HepG2 (cell line): ENCODE data around the gene UTP20. TPM values are rescaled to one million over a fixed set of nuclear protein-coding genes. Genes with fewer than 3 reads are reported as not detected.

Experiments
- ATAC-seq: fragments of 200-7000 bp; cut with Tn5 transposase; 3 replicates; pipeline ENCODE4 v1.9.1; 2020; ENCODE audit warnings: mild to moderate bottlenecking, moderate library complexity
- BruUV-seq: library from RNA; stranded (reverse); fragments of 400-500 nt; replicated peaks from 2 replicates; lab custom pipeline; 2021; lab: Mats Ljungman, UMichigan
- CTCF ChIA-PET: fragments of 300-600 bp; formaldehyde crosslinking; extraction: SDS; loops from one replicate; lab custom pipeline; 2021; ENCODE audit warnings: low total read pairs, inconsistent platforms, low intra/inter-chr PET ratio; lab: Yijun Ruan, JAX
- POLR2A ChIA-PET: fragments of 350-600 bp; sonication (Branson Sonifier 250); formaldehyde crosslinking; loops from one replicate; lab custom pipeline; 2020; ENCODE audit warnings: antibody characterized with exemption, inconsistent platforms; lab: Yijun Ruan, JAX
- DNase-seq: peaks from one replicate; pipeline ENCODE4 v3.0.0-alpha.2; 2015; ENCODE audit warnings: low spot score
- FAIRE-seq: peaks from 3 replicates; lab custom pipeline; 2011; peaks lifted over from hg19 to GRCh38; lab: Jason Lieb, UNC
- H2AFZ ChIP-seq: one replicate; pipeline ENCODE4 v1.6.1; 2011; ENCODE audit warnings: low read length, inconsistent platforms
- H3K27ac ChIP-seq: fragments of 300-600 bp; 3 replicates; pipeline ENCODE4 v1.8.0; 2011; ENCODE audit warnings: mixed run types, mild to moderate bottlenecking, mixed read lengths, low read length, inconsistent platforms; ENCODE audit not compliant: insufficient read depth; ENCODE audit errors: extremely low read length
- H3K27me3 ChIP-seq, 2 experiments: fragments of 200-600 bp in 1 of 2; 2 replicates in 1 of 2; 3 replicates in 1 of 2; pipeline versions ENCODE4 v1.6.0 to v1.8.0; 2011; ENCODE audit warnings: low read length in 2 of 2, mild to moderate bottlenecking in 2 of 2, moderate library complexity in 2 of 2, inconsistent platforms in 1 of 2; ENCODE audit not compliant: insufficient read depth in 2 of 2, control insufficient read depth in 1 of 2
- H3K36me3 ChIP-seq, 2 experiments: fragments of 200-600 bp in 1 of 2; replicated peaks in 1 of 2; 2 replicates in 1 of 2; 3 replicates in 1 of 2; pipeline versions ENCODE4 v1.5.1 to v1.8.0; 2011; ENCODE audit warnings: low read length in 2 of 2, inconsistent platforms in 1 of 2; ENCODE audit not compliant: insufficient read depth in 2 of 2, control insufficient read depth in 1 of 2
- H3K4me1 ChIP-seq: 2 replicates; pipeline ENCODE4 v1.5.1; 2012; ENCODE audit warnings: low read length, inconsistent platforms; ENCODE audit not compliant: insufficient read depth
- H3K4me2 ChIP-seq: 2 replicates; pipeline ENCODE4 v1.6.0; 2011; ENCODE audit warnings: low read depth, low read length, inconsistent platforms
- H3K4me3 ChIP-seq, 3 experiments: fragments of 200-600 bp in 1 of 3; sonication (generic), shearing (Covaris generic) in 1 of 3; replicated peaks in 1 of 3; 2 replicates each; pipeline ENCODE4 v1.5.1; 2011 to 2016; ENCODE audit warnings: low read length in 3 of 3, inconsistent platforms in 2 of 3, low read depth in 2 of 3, mild to moderate bottlenecking in 2 of 3, control low read depth in 1 of 3, mixed read lengths in 1 of 3; ENCODE audit not compliant: insufficient read depth in 1 of 3
- H3K79me2 ChIP-seq: one replicate; pipeline ENCODE4 v1.6.1; 2011; ENCODE audit warnings: low read length, inconsistent platforms; ENCODE audit not compliant: insufficient read depth
- H3K9ac ChIP-seq: 2 replicates; pipeline ENCODE4 v1.6.0; 2011; ENCODE audit warnings: mild to moderate bottlenecking, low read depth, low read length, inconsistent platforms; ENCODE audit not compliant: insufficient read depth
- H3K9me3 ChIP-seq: 2 replicates; pipeline ENCODE4 v1.5.1; 2012; ENCODE audit warnings: mild to moderate bottlenecking, low read length
- H4K20me1 ChIP-seq: 2 replicates; pipeline ENCODE4 v1.6.0; 2011; ENCODE audit warnings: inconsistent platforms, mild to moderate bottlenecking, low read length, moderate library complexity; ENCODE audit not compliant: insufficient read depth
- PAF1 ChIP-seq: IDR thresholded peaks from 2 replicates; pipeline ENCODE4 v1.6.1; 2016; ENCODE audit warnings: missing genetic modification reagents, missing compliant biosample characterization
- RARG ChIP-seq: sonication (generic); formaldehyde crosslinking; IDR thresholded peaks from 2 replicates; pipeline ENCODE4 v1.4.0; 2020; ENCODE audit warnings: low read depth, mild to moderate bottlenecking, missing genetic modification reagents
- SAP130 ChIP-seq: IDR thresholded peaks from 2 replicates; pipeline ENCODE4 v1.6.1; 2016; ENCODE audit warnings: low read depth
- SP4 ChIP-seq: sonication (generic); formaldehyde crosslinking; IDR thresholded peaks from 2 replicates; pipeline ENCODE4 v1.8.1; 2023; ENCODE audit warnings: mild to moderate bottlenecking, missing genetic modification reagents
- TRAFD1 ChIP-seq: sonication (generic); formaldehyde crosslinking; IDR thresholded peaks from 2 replicates; pipeline ENCODE4 v1.5.1; 2020; ENCODE audit warnings: missing genetic modification reagents, mild to moderate bottlenecking, borderline replicate concordance
- U2AF2 ChIP-seq: fragments of 200-400 bp; formaldehyde crosslinking; IDR thresholded peaks from 2 replicates; pipeline ENCODE4 v1.6.1; 2017; ENCODE audit warnings: low read depth, mild to moderate bottlenecking, low read length
- XBP1 ChIP-seq: sonication (generic); formaldehyde crosslinking; IDR thresholded peaks from 2 replicates; pipeline ENCODE4 v1.5.0; 2020; ENCODE audit warnings: missing genetic modification reagents
- ZEB1 ChIP-seq: IDR thresholded peaks from 2 replicates; pipeline ENCODE4 v1.6.1; 2012; ENCODE audit warnings: mild to moderate bottlenecking, low read depth, inconsistent platforms; ENCODE audit not compliant: insufficient replicate concordance
- ZNF512B ChIP-seq: sonication (generic); formaldehyde crosslinking; IDR thresholded peaks from 2 replicates; pipeline ENCODE4 v1.5.1; 2020; ENCODE audit warnings: missing genetic modification reagents, mild to moderate bottlenecking, borderline replicate concordance
- WGBS: methylation state at CpG from one replicate; pipeline ENCODE4 v1.1.6; 2017; ENCODE audit warnings: low lambda C conversion rate; 5-methylcytosine and 5-hydroxymethylcytosine counted together
- in situ Hi-C: cut with HindIII; loops from 2 replicates; pipeline ENCODE4 v1.10.0; 2017; ENCODE audit warnings: low pct_unique_long_range_greater_than_20kb; ENCODE audit not compliant: extremely low pct_ligation_motif_present
- intact Hi-C: fragments of 100-400 bp; cut with micrococcal nuclease; formaldehyde crosslinking; loops from one replicate; pipeline ENCODE4 v1.10.0; 2022; ENCODE audit not compliant: unreplicated experiment
- polyA plus RNA-seq, 8 experiments: library from polyadenylated mRNA; depleted of rRNA in 3 of 8; stranded (reverse) in 7 of 8; unstranded in 1 of 8; fragments of >200 nt; fragmentation: Illumina TruSeq in 4 of 8; extraction: Trizol in 4 of 8; gene quantifications; 2 replicates each; pipeline versions ENCODE4 v1.2.1 to v1.2.3, GENCODE V29; 2011 to 2016; ENCODE audit warnings: low read depth in 4 of 8, missing spikeins in 1 of 8, mixed read lengths in 1 of 8; ENCODE audit not compliant: insufficient read depth in 1 of 8
- total RNA-seq, 5 experiments: library from RNA; depleted of rRNA; stranded (reverse); fragments of >200 nt; fragmentation: Illumina TruSeq; extraction: Trizol; gene quantifications; 2 replicates each; pipeline ENCODE4 v1.2.3, GENCODE V29; 2016; ENCODE audit warnings: low read depth in 1 of 5
- TF ChIP-seq, protein P1 (sequence below): IDR thresholded peaks from 2 replicates; pipeline ENCODE4 v1.6.1; 2012; ENCODE audit warnings: low read length, improper control_type of control experiment

Gene UTP20
- total and polyA plus RNA-seq, 2 of the 13 experiments (the other 11 are each of a cell fraction or from before 2014, with no cell fraction given) = 9.0 to 38.5 TPM

DNA sequence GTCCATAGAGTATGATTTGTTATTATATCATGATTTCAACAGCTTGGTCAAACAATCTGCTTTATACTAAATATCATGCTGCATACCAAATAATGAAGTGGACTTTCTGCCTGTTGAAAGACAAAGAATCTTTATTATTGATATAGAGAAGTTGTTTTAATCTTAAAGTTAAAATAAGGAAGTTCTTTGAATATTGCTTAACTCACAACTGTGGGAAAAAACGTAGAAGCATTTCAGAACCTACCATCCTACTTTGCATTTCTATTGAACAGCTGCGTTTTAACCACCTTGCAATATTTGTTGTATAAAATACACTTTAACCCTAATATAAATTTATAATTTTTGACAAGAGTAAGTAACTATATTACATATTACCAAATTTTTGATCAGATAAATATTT lies 150.6 kb downstream of the UTP20 start:
- Histone ChIP-seq H3K27me3 (0 out of 5 replicates have a peak, but pooled peaks cover 0 to 3% of the 10 kb centered on the region in 2 experiments), H3K9ac (no peak overlapping the region), H3K27ac (no peak overlapping the region), H4K20me1 (no peaks in the 10 kb centered on the region), H3K9me3 (no peaks in the 10 kb centered on the region), H2AFZ (no peak overlapping the region), H3K36me3 (no peaks in the 10 kb centered on the region), H3K4me2 (no peak overlapping the region), H3K79me2 (no peaks in the 10 kb centered on the region), H3K4me1 (no peaks in the 10 kb centered on the region), H3K4me3 (no peak overlapping the region)
- WGBS = 9% methylated on average over 2 of the region's 2 CpGs
- DNase-seq (no peak), FAIRE-seq (no peak), ATAC-seq (no peak)
- CTCF ChIA-PET = no interaction called here
- POLR2A ChIA-PET = no interaction called here
- intact Hi-C loops (no loop called here), in situ Hi-C loops (no loop called here)
- no peak for TF ChIP-seq SP4 (CRISPR knock-in tag)
- no peak for TF ChIP-seq PAF1 (CRISPR knock-in tag)
- BruUV-seq = no TSS peak

DNA sequence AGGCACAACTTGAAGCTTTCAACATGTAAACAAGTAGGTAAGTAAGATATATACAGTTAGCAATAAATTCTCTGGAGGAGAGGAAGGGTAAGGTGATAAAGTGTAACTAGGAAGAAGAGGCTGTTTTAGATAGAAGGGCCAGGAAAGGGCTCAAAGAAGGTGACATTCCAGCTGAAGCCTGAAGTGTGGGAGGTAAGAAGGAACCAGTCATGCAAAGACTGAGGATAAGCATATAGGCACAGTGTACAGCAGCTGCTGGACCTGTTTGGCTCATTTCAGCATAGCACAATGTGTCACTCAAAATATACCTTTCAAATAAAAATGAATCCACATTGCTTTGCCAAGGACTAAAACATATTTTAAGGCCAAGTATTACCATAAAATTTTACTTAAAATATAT lies 156.2 kb downstream of the UTP20 start:
- Histone ChIP-seq H3K4me2 (no peak overlapping the region), H3K4me1 (no peaks in the 10 kb centered on the region), H3K36me3 (no peaks in the 10 kb centered on the region), H3K4me3 (no peak overlapping the region), H4K20me1 (no peaks in the 10 kb centered on the region), H3K79me2 (no peaks in the 10 kb centered on the region), H3K9me3 (no peaks in the 10 kb centered on the region), H3K27me3 (peaks cover 0 to 7% of the 10 kb centered on the region in 2 experiments; a peak in 2 of 5 replicates), H3K9ac (no peak overlapping the region), H2AFZ (peak overlapping the region; percentile 27), H3K27ac (no peak overlapping the region)
- intact Hi-C loops = no loop called here
- DNase-seq (no peak), ATAC-seq (no peak), FAIRE-seq (no peak)
- in situ Hi-C loops = no loop called here
- CTCF ChIA-PET = no interaction called here
- no TSS peak for BruUV-seq
- POLR2A ChIA-PET = no interaction called here
- TF ChIP-seq TRAFD1 (CRISPR knock-in tag) = no peak
- no peak for TF ChIP-seq XBP1 (CRISPR knock-in tag)
- TF ChIP-seq SAP130 (CRISPR knock-in tag) = no peak
- no peak for TF ChIP-seq ZEB1
- no peak for TF ChIP-seq RARG
- TF ChIP-seq, protein P1, sequence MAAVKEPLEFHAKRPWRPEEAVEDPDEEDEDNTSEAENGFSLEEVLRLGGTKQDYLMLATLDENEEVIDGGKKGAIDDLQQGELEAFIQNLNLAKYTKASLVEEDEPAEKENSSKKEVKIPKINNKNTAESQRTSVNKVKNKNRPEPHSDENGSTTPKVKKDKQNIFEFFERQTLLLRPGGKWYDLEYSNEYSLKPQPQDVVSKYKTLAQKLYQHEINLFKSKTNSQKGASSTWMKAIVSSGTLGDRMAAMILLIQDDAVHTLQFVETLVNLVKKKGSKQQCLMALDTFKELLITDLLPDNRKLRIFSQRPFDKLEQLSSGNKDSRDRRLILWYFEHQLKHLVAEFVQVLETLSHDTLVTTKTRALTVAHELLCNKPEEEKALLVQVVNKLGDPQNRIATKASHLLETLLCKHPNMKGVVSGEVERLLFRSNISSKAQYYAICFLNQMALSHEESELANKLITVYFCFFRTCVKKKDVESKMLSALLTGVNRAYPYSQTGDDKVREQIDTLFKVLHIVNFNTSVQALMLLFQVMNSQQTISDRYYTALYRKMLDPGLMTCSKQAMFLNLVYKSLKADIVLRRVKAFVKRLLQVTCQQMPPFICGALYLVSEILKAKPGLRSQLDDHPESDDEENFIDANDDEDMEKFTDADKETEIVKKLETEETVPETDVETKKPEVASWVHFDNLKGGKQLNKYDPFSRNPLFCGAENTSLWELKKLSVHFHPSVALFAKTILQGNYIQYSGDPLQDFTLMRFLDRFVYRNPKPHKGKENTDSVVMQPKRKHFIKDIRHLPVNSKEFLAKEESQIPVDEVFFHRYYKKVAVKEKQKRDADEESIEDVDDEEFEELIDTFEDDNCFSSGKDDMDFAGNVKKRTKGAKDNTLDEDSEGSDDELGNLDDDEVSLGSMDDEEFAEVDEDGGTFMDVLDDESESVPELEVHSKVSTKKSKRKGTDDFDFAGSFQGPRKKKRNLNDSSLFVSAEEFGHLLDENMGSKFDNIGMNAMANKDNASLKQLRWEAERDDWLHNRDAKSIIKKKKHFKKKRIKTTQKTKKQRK = no peak
- TF ChIP-seq U2AF2 = no peak
- no peak for TF ChIP-seq ZNF512B
